GM23338 (cell line): ENCODE measurements around the gene REPS1. TPM values are rescaled to one million over a fixed set of nuclear protein-coding genes. Genes with fewer than 3 reads are reported as not detected.

Experiments used
- ATAC-seq: fragments of 200-7000 bp; cut with Tn5 transposase; 3 replicates; pipeline ENCODE4 v1.9.1; 2020
- DNase-seq: peaks from one replicate; pipeline ENCODE4 v3.0.0-alpha.2; 2015; ENCODE audit warnings: low spot score
- H2AFZ ChIP-seq: fragments of 200-600 bp; sonication (generic); 2 replicates; pipeline ENCODE4 v1.8.0; 2016; ENCODE audit warnings: antibody characterized with exemption, mild to moderate bottlenecking, moderate library complexity
- H3F3A ChIP-seq: fragments of 200-600 bp; sonication (generic); replicated peaks from 2 replicates; pipeline ENCODE4 v1.8.0; 2017; ENCODE audit warnings: antibody characterized with exemption, mixed run types, low read depth
- H3K27ac ChIP-seq: fragments of 200-600 bp; sonication (generic); 2 replicates; pipeline ENCODE4 v1.6.1; 2016; ENCODE audit warnings: low read depth
- H3K27me3 ChIP-seq: fragments of 200-600 bp; sonication (generic); 2 replicates; pipeline ENCODE4 v1.8.0; 2016; ENCODE audit warnings: mild to moderate bottlenecking, mixed run types, moderate library complexity; ENCODE audit not compliant: insufficient read depth
- H3K36me3 ChIP-seq: fragments of 200-600 bp; sonication (generic); 2 replicates; pipeline ENCODE4 v1.8.0; 2016; ENCODE audit warnings: mild to moderate bottlenecking; ENCODE audit not compliant: insufficient read depth
- H3K4me1 ChIP-seq: fragments of 200-600 bp; sonication (generic); 2 replicates; pipeline ENCODE4 v1.8.0; 2016; ENCODE audit warnings: mild to moderate bottlenecking, moderate library complexity; ENCODE audit not compliant: insufficient read depth
- H3K4me2 ChIP-seq: fragments of 200-600 bp; sonication (generic); 2 replicates; pipeline ENCODE4 v1.7.1; 2017; ENCODE audit warnings: mixed run types
- H3K4me3 ChIP-seq: fragments of 200-600 bp; sonication (generic); 2 replicates; pipeline ENCODE4 v1.6.1; 2016; ENCODE audit warnings: mixed run types
- H3K79me2 ChIP-seq: fragments of 200-600 bp; sonication (generic); replicated peaks from 2 replicates; pipeline ENCODE4 v1.8.0; 2017; ENCODE audit warnings: mild to moderate bottlenecking; ENCODE audit not compliant: insufficient read depth
- H3K9me2 ChIP-seq: fragments of 200-600 bp; sonication (generic); 2 replicates; pipeline ENCODE4 v1.8.0; 2017; ENCODE audit not compliant: insufficient read depth
- H4K20me1 ChIP-seq: fragments of 200-600 bp; sonication (generic); replicated peaks from 2 replicates; pipeline ENCODE4 v1.8.0; 2017; ENCODE audit warnings: mild to moderate bottlenecking; ENCODE audit not compliant: insufficient read depth
- H3K27ac Mint-ChIP-seq: 2 replicates; pipeline ENCODE4 v1.8.0; 2020; ENCODE audit warnings: inconsistent platforms, mild to moderate bottlenecking, moderate library complexity, mixed read lengths
- H3K27me3 Mint-ChIP-seq: 3 replicates; pipeline ENCODE4 v1.8.0; 2022; ENCODE audit warnings: low read depth, mild to moderate bottlenecking, moderate library complexity, mixed read lengths, inconsistent platforms; ENCODE audit not compliant: insufficient read depth, poor library complexity
- H3K36me3 Mint-ChIP-seq: 3 replicates; pipeline ENCODE4 v1.8.0; 2021; ENCODE audit warnings: low read depth, mild to moderate bottlenecking, inconsistent platforms, moderate library complexity, mixed read lengths
- H3K4me1 Mint-ChIP-seq: 3 replicates; pipeline ENCODE4 v1.8.0; 2020; ENCODE audit warnings: mild to moderate bottlenecking, inconsistent platforms, mixed read lengths
- H3K4me3 Mint-ChIP-seq: 3 replicates; pipeline ENCODE4 v1.8.0; 2021; ENCODE audit warnings: moderate library complexity, mild to moderate bottlenecking, inconsistent platforms, mixed read lengths
- H3K9me3 Mint-ChIP-seq: 3 replicates; pipeline ENCODE4 v1.8.0; 2020; ENCODE audit warnings: moderate library complexity, mild to moderate bottlenecking, inconsistent platforms, mixed read lengths
- CREB1 ChIP-seq: fragments of 250-450 bp; sonication (Bioruptor Pico); IDR thresholded peaks from 2 replicates; pipeline ENCODE4 v1.5.0; 2020; ENCODE audit warnings: low read depth, mild to moderate bottlenecking, moderate library complexity
- EZH2 ChIP-seq: fragments of 200-600 bp; sonication (generic); IDR thresholded peaks from one replicate; pipeline ENCODE4 v1.8.0; 2017; ENCODE audit warnings: antibody characterized with exemption, mild to moderate bottlenecking, low read depth; ENCODE audit not compliant: unreplicated experiment
- EZH2phosphoT487 ChIP-seq: fragments of 200-600 bp; sonication (generic); IDR thresholded peaks from one replicate; pipeline ENCODE4 v1.8.1; 2018; ENCODE audit warnings: antibody characterized with exemption; ENCODE audit not compliant: unreplicated experiment
- JUNB ChIP-seq: IDR thresholded peaks from one replicate; pipeline ENCODE4 v1.6.1; 2016; ENCODE audit warnings: antibody characterized with exemption; ENCODE audit not compliant: unreplicated experiment
- NANOG ChIP-seq: IDR thresholded peaks from 2 replicates; pipeline ENCODE4 v1.6.1; 2016; ENCODE audit warnings: antibody characterized with exemption, borderline replicate concordance
- POLR2AphosphoS5 ChIP-seq: IDR thresholded peaks from 2 replicates; pipeline ENCODE4 v1.6.1; 2016; ENCODE audit warnings: antibody characterized with exemption, low read depth
- STAT1 ChIP-seq: IDR thresholded peaks from one replicate; pipeline ENCODE4 v1.6.1; 2016; ENCODE audit warnings: antibody characterized with exemption; ENCODE audit not compliant: unreplicated experiment
- ZNF114 ChIP-seq: fragments of 250-450 bp; sonication (Bioruptor Pico); IDR thresholded peaks from 2 replicates; pipeline ENCODE4 v1.5.0; 2020; ENCODE audit warnings: mild to moderate bottlenecking, moderate library complexity
- ZNF331 ChIP-seq: fragments of 250-450 bp; sonication (Bioruptor Pico); IDR thresholded peaks from 2 replicates; pipeline ENCODE4 v1.5.0; 2020; ENCODE audit warnings: low read depth, mild to moderate bottlenecking, moderate library complexity
- polyA plus RNA-seq: library from polyadenylated mRNA; unstranded; fragments of >200 nt; fragmentation: Nextera tagmentation; extraction: Ambion mirVana; gene quantifications from 2 replicates; pipeline ENCODE4 v1.2.1, GENCODE V29; 2016
- total RNA-seq: library from RNA; depleted of rRNA; stranded (reverse); fragments of >200 nt; shearing (Covaris generic); gene quantifications from 2 replicates; pipeline ENCODE4 v1.2.3, GENCODE V29; 2014
- TF ChIP-seq, protein P1 (sequence below): IDR thresholded peaks from 2 replicates; pipeline ENCODE4 v1.6.1; 2016; ENCODE audit warnings: antibody characterized with exemption
- TF ChIP-seq, protein P2 (sequence below): IDR thresholded peaks from one replicate; pipeline ENCODE4 v1.6.1; 2018; ENCODE audit warnings: antibody characterized with exemption; ENCODE audit not compliant: unreplicated experiment
- TF ChIP-seq, protein P3 (sequence below), 2 experiments: fragments of 200-600 bp in 1 of 2; sonication (generic) in 1 of 2; conservative IDR thresholded peaks; 2 replicates each; pipeline versions ENCODE4 v1.5.1 to v1.6.1; 2016 to 2017; ENCODE audit warnings: antibody characterized with exemption in 2 of 2, low read depth in 2 of 2, mild to moderate bottlenecking in 2 of 2, moderate library complexity in 1 of 2
- TF ChIP-seq, protein P4 (sequence below): fragments of 250-450 bp; sonication (Bioruptor Pico); IDR thresholded peaks from 2 replicates; pipeline ENCODE4 v1.5.0; 2020; ENCODE audit warnings: mild to moderate bottlenecking, moderate library complexity

Gene REPS1
- total and polyA plus RNA-seq, 2 experiments from 2014 or later = 46.0 to 65.7 TPM

DNA sequence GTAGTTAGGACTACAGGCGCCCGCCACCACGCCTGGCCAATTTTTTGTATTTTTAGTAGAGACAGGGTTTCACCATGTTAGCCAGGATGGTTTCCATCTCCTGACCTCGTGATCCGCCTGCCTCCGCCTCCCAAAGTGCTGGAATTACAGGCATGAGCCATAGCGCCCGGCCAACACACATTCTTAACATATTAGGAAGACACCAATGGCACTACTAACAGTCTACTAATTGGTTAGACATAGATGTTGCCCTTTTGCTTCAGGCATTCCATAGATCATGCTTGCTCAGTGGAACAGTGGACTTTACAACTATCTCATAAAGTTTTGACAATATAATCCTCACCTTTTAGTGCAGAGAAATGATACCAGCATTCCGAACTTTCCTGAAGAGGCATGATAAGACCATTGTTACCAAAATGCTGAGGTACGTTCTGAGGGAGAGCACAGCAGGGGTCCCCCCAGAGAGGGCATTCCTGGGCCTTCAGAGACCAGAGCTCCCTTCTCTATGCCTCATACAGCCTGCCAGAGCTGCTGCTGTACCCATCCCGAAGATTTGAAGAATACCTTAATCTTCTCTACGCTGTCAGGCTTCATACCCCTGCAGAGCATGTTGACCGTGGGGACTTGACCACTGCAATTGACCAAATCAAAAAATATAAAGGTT, 102.8 kb downstream of the REPS1 start:
- H3F3A ChIP-seq = no peaks in the 10 kb centered on the region
- no peak overlapping the region for H2AFZ ChIP-seq
- H3K27me3 ChIP-seq = no peaks in the 10 kb centered on the region
- peaks cover 5% of the 10 kb centered on the region; the same call in 1 of the 2 replicates for H3K9me2 ChIP-seq
- Mint-ChIP-seq H3K9me3 (peaks cover 6% of the 10 kb centered on the region; the same call in 1 of the 3 replicates), H3K27me3 (peaks cover 2% of the 10 kb centered on the region), H3K4me1 (no peaks in the 10 kb centered on the region), H3K27ac (no peak overlapping the region), H3K36me3 (no peaks in the 10 kb centered on the region), H3K4me3 (no peak overlapping the region)
- H4K20me1 ChIP-seq = no peaks in the 10 kb centered on the region
- peak; percentile 56; the same call in 2 of the 3 replicates for ATAC-seq
- no peak overlapping the region for H3K4me3 ChIP-seq
- DNase-seq = peak; percentile 32
- H3K4me2 ChIP-seq = no peak overlapping the region
- no peak overlapping the region for H3K27ac ChIP-seq
- H3K36me3 ChIP-seq = no peaks in the 10 kb centered on the region
- H3K79me2 ChIP-seq = no peaks in the 10 kb centered on the region
- TF ChIP-seq, protein P1, sequence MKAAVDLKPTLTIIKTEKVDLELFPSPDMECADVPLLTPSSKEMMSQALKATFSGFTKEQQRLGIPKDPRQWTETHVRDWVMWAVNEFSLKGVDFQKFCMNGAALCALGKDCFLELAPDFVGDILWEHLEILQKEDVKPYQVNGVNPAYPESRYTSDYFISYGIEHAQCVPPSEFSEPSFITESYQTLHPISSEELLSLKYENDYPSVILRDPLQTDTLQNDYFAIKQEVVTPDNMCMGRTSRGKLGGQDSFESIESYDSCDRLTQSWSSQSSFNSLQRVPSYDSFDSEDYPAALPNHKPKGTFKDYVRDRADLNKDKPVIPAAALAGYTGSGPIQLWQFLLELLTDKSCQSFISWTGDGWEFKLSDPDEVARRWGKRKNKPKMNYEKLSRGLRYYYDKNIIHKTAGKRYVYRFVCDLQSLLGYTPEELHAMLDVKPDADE = no peak
- TF ChIP-seq JUNB (no peak), EZH2phosphoT487 (no peak), EZH2 (no peak), ZNF114 (CRISPR knock-in tag) (no peak), NANOG (no peak), STAT1 (no peak), ZNF331 (CRISPR knock-in tag) (no peak), CREB1 (CRISPR knock-in tag) (no peak), POLR2AphosphoS5 (no peak)
- TF ChIP-seq, protein P2, sequence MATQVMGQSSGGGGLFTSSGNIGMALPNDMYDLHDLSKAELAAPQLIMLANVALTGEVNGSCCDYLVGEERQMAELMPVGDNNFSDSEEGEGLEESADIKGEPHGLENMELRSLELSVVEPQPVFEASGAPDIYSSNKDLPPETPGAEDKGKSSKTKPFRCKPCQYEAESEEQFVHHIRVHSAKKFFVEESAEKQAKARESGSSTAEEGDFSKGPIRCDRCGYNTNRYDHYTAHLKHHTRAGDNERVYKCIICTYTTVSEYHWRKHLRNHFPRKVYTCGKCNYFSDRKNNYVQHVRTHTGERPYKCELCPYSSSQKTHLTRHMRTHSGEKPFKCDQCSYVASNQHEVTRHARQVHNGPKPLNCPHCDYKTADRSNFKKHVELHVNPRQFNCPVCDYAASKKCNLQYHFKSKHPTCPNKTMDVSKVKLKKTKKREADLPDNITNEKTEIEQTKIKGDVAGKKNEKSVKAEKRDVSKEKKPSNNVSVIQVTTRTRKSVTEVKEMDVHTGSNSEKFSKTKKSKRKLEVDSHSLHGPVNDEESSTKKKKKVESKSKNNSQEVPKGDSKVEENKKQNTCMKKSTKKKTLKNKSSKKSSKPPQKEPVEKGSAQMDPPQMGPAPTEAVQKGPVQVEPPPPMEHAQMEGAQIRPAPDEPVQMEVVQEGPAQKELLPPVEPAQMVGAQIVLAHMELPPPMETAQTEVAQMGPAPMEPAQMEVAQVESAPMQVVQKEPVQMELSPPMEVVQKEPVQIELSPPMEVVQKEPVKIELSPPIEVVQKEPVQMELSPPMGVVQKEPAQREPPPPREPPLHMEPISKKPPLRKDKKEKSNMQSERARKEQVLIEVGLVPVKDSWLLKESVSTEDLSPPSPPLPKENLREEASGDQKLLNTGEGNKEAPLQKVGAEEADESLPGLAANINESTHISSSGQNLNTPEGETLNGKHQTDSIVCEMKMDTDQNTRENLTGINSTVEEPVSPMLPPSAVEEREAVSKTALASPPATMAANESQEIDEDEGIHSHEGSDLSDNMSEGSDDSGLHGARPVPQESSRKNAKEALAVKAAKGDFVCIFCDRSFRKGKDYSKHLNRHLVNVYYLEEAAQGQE = no peak
- TF ChIP-seq, protein P3, sequence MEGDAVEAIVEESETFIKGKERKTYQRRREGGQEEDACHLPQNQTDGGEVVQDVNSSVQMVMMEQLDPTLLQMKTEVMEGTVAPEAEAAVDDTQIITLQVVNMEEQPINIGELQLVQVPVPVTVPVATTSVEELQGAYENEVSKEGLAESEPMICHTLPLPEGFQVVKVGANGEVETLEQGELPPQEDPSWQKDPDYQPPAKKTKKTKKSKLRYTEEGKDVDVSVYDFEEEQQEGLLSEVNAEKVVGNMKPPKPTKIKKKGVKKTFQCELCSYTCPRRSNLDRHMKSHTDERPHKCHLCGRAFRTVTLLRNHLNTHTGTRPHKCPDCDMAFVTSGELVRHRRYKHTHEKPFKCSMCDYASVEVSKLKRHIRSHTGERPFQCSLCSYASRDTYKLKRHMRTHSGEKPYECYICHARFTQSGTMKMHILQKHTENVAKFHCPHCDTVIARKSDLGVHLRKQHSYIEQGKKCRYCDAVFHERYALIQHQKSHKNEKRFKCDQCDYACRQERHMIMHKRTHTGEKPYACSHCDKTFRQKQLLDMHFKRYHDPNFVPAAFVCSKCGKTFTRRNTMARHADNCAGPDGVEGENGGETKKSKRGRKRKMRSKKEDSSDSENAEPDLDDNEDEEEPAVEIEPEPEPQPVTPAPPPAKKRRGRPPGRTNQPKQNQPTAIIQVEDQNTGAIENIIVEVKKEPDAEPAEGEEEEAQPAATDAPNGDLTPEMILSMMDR (conservative IDR thresholded peaks at IDR 0.05; ENCODE audit: low read depth in 2 of 2) = no peak
- TF ChIP-seq, protein P4, sequence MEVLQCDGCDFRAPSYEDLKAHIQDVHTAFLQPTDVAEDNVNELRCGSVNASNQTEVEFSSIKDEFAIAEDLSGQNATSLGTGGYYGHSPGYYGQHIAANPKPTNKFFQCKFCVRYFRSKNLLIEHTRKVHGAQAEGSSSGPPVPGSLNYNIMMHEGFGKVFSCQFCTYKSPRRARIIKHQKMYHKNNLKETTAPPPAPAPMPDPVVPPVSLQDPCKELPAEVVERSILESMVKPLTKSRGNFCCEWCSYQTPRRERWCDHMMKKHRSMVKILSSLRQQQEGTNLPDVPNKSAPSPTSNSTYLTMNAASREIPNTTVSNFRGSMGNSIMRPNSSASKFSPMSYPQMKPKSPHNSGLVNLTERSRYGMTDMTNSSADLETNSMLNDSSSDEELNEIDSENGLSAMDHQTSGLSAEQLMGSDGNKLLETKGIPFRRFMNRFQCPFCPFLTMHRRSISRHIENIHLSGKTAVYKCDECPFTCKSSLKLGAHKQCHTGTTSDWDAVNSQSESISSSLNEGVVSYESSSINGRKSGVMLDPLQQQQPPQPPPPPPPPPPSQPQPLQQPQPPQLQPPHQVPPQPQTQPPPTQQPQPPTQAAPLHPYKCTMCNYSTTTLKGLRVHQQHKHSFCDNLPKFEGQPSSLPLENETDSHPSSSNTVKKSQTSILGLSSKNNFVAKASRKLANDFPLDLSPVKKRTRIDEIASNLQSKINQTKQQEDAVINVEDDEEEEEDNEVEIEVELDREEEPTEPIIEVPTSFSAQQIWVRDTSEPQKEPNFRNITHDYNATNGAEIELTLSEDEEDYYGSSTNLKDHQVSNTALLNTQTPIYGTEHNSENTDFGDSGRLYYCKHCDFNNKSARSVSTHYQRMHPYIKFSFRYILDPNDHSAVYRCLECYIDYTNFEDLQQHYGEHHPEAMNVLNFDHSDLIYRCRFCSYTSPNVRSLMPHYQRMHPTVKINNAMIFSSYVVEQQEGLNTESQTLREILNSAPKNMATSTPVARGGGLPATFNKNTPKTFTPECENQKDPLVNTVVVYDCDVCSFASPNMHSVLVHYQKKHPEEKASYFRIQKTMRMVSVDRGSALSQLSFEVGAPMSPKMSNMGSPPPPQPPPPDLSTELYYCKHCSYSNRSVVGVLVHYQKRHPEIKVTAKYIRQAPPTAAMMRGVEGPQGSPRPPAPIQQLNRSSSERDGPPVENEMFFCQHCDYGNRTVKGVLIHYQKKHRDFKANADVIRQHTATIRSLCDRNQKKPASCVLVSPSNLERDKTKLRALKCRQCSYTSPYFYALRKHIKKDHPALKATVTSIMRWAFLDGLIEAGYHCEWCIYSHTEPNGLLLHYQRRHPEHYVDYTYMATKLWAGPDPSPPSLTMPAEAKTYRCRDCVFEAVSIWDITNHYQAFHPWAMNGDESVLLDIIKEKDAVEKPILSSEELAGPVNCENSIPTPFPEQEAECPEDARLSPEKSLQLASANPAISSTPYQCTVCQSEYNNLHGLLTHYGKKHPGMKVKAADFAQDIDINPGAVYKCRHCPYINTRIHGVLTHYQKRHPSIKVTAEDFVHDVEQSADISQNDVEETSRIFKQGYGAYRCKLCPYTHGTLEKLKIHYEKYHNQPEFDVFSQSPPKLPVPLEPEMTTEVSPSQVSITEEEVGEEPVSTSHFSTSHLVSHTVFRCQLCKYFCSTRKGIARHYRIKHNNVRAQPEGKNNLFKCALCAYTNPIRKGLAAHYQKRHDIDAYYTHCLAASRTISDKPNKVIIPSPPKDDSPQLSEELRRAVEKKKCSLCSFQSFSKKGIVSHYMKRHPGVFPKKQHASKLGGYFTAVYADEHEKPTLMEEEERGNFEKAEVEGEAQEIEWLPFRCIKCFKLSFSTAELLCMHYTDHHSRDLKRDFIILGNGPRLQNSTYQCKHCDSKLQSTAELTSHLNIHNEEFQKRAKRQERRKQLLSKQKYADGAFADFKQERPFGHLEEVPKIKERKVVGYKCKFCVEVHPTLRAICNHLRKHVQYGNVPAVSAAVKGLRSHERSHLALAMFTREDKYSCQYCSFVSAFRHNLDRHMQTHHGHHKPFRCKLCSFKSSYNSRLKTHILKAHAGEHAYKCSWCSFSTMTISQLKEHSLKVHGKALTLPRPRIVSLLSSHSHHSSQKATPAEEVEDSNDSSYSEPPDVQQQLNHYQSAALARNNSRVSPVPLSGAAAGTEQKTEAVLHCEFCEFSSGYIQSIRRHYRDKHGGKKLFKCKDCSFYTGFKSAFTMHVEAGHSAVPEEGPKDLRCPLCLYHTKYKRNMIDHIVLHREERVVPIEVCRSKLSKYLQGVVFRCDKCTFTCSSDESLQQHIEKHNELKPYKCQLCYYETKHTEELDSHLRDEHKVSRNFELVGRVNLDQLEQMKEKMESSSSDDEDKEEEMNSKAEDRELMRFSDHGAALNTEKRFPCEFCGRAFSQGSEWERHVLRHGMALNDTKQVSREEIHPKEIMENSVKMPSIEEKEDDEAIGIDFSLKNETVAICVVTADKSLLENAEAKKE (CRISPR knock-in tag) = no peak
- H3K4me1 ChIP-seq = no peaks in the 10 kb centered on the region
